WTC11 (cell line): ENCODE data around the gene MTCL1.

Source experiments
- CREB1 ChIP-seq: sonication (generic); formaldehyde crosslinking; IDR thresholded peaks from 2 replicates; pipeline ENCODE4 v1.8.0; 2023; ENCODE audit warnings: mild to moderate bottlenecking, missing genetic modification reagents
- CTCF ChIP-seq: fragments of 200-600 bp; IDR thresholded peaks from 2 replicates; pipeline ENCODE4 v1.8.0; 2022; ENCODE audit warnings: antibody characterized with exemption
- E2F1 ChIP-seq: sonication (generic); formaldehyde crosslinking; IDR thresholded peaks from 2 replicates; pipeline ENCODE4 v1.8.0; 2022; ENCODE audit warnings: mild to moderate bottlenecking, missing genetic modification reagents
- E2F5 ChIP-seq: sonication (generic); formaldehyde crosslinking; IDR thresholded peaks from 2 replicates; pipeline ENCODE4 v1.8.1; 2022; ENCODE audit warnings: mild to moderate bottlenecking, moderate library complexity, missing genetic modification reagents
- ERG ChIP-seq: fragments of 250-450 bp; sonication (Bioruptor Pico); IDR thresholded peaks from 2 replicates; pipeline ENCODE4 v1.8.0; 2021; ENCODE audit warnings: mild to moderate bottlenecking
- JUN ChIP-seq: sonication (generic); formaldehyde crosslinking; IDR thresholded peaks from 2 replicates; pipeline ENCODE4 v1.8.0; 2023; ENCODE audit warnings: mild to moderate bottlenecking, missing genetic modification reagents
- KAT7 ChIP-seq: sonication (generic); formaldehyde crosslinking; IDR thresholded peaks from 2 replicates; pipeline ENCODE4 v1.8.1; 2023; ENCODE audit warnings: missing genetic modification reagents, mild to moderate bottlenecking, borderline replicate concordance
- NR3C1 ChIP-seq: sonication (generic); formaldehyde crosslinking; conservative IDR thresholded peaks from 2 replicates; pipeline ENCODE4 v1.8.1; 2023; ENCODE audit warnings: low read depth, mild to moderate bottlenecking, missing genetic modification reagents
- PRDM15 ChIP-seq: sonication (generic); formaldehyde crosslinking; IDR thresholded peaks from 2 replicates; pipeline ENCODE4 v1.8.0; 2022; ENCODE audit warnings: missing genetic modification reagents

GRCh38 chr18:8856769-8857393 is 151.5 kb downstream of the MTCL1 start:
- TF ChIP-seq CTCF (no peak), KAT7 (no peak), E2F1 (CRISPR knock-in tag) (no peak), JUN (no peak), PRDM15 (CRISPR knock-in tag) (no peak), ERG (CRISPR knock-in tag) (no peak), E2F5 (CRISPR knock-in tag) (no peak), CREB1 (no peak), NR3C1 (CRISPR knock-in tag) (no peak)
